Prostate gland (tissue), 2 donors: ENCODE measurements around the gene CRISPLD2.

ENCODE experiments used
- CTCF ChIP-seq, 4 experiments: fragments of 200-600 bp in 2 of 4; fragments of 450-650 bp in 2 of 4; sonication (generic) in 2 of 4; IDR thresholded peaks; 1 replicate in 3 of 4; 2 replicates in 1 of 4; pipeline ENCODE4 v1.5.1; 2016 to 2019; ENCODE audit warnings: antibody characterized with exemption in 4 of 4, mild to moderate bottlenecking in 2 of 4, moderate library complexity in 2 of 4
- POLR2A ChIP-seq: fragments of 450-650 bp; IDR thresholded peaks from one replicate; pipeline ENCODE4 v1.6.1; 2016; ENCODE audit warnings: antibody characterized with exemption, mild to moderate bottlenecking
- POLR2AphosphoS5 ChIP-seq: sonication (generic); formaldehyde crosslinking; IDR thresholded peaks from one replicate; pipeline ENCODE4 v1.6.1; 2017; ENCODE audit warnings: antibody characterized with exemption

GRCh38 chr16:84905965-84906460 lies 86.2 kb downstream of the CRISPLD2 start:
- no peak for TF ChIP-seq POLR2AphosphoS5
- no peak for TF ChIP-seq CTCF (IDR thresholded peaks at IDR 0.05)
- TF ChIP-seq POLR2A = no peak
